ENCODE measurements around the gene ABHD16B. TPM values are rescaled to one million over a fixed set of nuclear protein-coding genes. Genes with fewer than 3 reads are reported as not detected.

Gene ABHD16B
- total and polyA plus RNA-seq, 2 of the 13 experiments (the other 11 are each of a cell fraction or from before 2014, with no cell fraction given): not detected

DNA sequence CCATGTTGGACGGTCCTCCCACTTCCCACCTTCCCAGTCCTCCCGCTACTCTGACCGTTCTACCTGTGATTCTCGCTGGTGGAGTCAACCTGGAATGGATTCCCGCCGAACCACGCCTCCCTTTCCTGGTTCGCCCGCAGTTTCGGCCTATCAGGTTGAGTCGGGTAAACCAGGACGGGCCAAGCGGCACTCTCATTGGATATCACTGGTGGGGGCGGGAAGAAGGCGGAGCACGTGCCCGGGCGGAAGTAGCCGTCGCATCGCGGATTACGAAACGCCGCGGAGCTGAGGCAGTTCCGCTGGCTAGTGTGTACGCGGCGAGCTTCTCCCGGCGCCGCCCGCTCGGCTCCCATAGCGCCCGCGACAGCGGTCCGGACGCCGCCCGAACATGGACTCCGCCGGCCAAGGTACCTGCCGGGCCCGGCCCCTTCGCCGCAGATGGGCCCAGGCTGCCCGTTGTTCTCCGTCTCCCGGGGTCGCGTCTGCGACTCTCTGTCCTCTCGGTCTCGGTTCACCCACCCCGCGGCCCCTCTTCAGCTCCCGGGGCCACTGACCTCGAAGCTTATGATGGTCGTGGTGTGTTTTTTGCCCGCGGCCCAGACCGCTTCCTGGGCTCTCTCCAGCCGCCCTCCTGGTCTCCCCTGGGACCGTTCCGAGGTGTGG lies 3.8 kb downstream of the ABHD16B start, which contains the start of gene TPD52L2 (continued):
- peak; percentile 98 for TF ChIP-seq YEATS4 (CRISPR knock-in tag; IDR thresholded peaks at IDR 0.05; ENCODE audit: borderline replicate concordance)
- TF ChIP-seq ZNF33B (CRISPR knock-in tag; IDR thresholded peaks at IDR 0.05): peak; percentile 75; the same call in 1 of the 2 replicates
- TF ChIP-seq PHF8 (CRISPR knock-in tag; IDR thresholded peaks at IDR 0.05): peak; percentile 98
- TF ChIP-seq, protein P1, sequence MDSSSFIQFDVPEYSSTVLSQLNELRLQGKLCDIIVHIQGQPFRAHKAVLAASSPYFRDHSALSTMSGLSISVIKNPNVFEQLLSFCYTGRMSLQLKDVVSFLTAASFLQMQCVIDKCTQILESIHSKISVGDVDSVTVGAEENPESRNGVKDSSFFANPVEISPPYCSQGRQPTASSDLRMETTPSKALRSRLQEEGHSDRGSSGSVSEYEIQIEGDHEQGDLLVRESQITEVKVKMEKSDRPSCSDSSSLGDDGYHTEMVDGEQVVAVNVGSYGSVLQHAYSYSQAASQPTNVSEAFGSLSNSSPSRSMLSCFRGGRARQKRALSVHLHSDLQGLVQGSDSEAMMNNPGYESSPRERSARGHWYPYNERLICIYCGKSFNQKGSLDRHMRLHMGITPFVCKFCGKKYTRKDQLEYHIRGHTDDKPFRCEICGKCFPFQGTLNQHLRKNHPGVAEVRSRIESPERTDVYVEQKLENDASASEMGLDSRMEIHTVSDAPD (CRISPR knock-in tag; IDR thresholded peaks at IDR 0.05): peak; percentile 83
- peak; percentile 39 for TF ChIP-seq ARHGAP35 (CRISPR knock-in tag; IDR thresholded peaks at IDR 0.05; ENCODE audit: borderline replicate concordance)
- peak; percentile 96 for TF ChIP-seq MXD1 (CRISPR knock-in tag; IDR thresholded peaks at IDR 0.05)
- TF ChIP-seq ZNF543 (CRISPR knock-in tag; IDR thresholded peaks at IDR 0.05): peak; percentile 81
- TF ChIP-seq, protein P2, sequence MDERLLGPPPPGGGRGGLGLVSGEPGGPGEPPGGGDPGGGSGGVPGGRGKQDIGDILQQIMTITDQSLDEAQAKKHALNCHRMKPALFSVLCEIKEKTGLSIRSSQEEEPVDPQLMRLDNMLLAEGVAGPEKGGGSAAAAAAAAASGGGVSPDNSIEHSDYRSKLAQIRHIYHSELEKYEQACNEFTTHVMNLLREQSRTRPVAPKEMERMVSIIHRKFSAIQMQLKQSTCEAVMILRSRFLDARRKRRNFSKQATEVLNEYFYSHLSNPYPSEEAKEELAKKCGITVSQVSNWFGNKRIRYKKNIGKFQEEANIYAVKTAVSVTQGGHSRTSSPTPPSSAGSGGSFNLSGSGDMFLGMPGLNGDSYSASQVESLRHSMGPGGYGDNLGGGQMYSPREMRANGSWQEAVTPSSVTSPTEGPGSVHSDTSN (CRISPR knock-in tag; IDR thresholded peaks at IDR 0.05): peak; percentile 7; the same call in 1 of the 2 replicates
- TF ChIP-seq AHR (CRISPR knock-in tag; IDR thresholded peaks at IDR 0.05): peak; percentile 16; the same call in 1 of the 2 replicates
- TF ChIP-seq ZBTB1 (CRISPR knock-in tag; IDR thresholded peaks at IDR 0.05; ENCODE audit: borderline replicate concordance): no peak
- TF ChIP-seq ZNF737 (CRISPR knock-in tag; IDR thresholded peaks at IDR 0.05; ENCODE audit: borderline replicate concordance): peak; percentile 78; the same call in 1 of the 2 replicates
- TF ChIP-seq, protein P3, sequence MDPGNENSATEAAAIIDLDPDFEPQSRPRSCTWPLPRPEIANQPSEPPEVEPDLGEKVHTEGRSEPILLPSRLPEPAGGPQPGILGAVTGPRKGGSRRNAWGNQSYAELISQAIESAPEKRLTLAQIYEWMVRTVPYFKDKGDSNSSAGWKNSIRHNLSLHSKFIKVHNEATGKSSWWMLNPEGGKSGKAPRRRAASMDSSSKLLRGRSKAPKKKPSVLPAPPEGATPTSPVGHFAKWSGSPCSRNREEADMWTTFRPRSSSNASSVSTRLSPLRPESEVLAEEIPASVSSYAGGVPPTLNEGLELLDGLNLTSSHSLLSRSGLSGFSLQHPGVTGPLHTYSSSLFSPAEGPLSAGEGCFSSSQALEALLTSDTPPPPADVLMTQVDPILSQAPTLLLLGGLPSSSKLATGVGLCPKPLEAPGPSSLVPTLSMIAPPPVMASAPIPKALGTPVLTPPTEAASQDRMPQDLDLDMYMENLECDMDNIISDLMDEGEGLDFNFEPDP (CRISPR knock-in tag; conservative IDR thresholded peaks at IDR 0.05): no peak
- peak; percentile 80 for TF ChIP-seq RAD51 (IDR thresholded peaks at IDR 0.05; ENCODE audit: borderline replicate concordance)
- TF ChIP-seq NR2C2 (CRISPR knock-in tag; IDR thresholded peaks at IDR 0.05; ENCODE audit: borderline replicate concordance): peak; percentile 97
- TF ChIP-seq KAT2B (IDR thresholded peaks at IDR 0.05; ENCODE audit: borderline replicate concordance, low read depth, low read length): no peak
- no peak; the same call in 1 of the 2 replicates for TF ChIP-seq ZNF142 (CRISPR knock-in tag; IDR thresholded peaks at IDR 0.05)
- no peak for TF ChIP-seq ZFP37 (CRISPR knock-in tag; IDR thresholded peaks at IDR 0.05; ENCODE audit: borderline replicate concordance)
- TF ChIP-seq ZNF740 (CRISPR knock-in tag; IDR thresholded peaks at IDR 0.05): no peak
- TF ChIP-seq PAX8 (CRISPR knock-in tag; IDR thresholded peaks at IDR 0.05; ENCODE audit: borderline replicate concordance): no peak; the same call in 1 of the 2 replicates

Measured in HepG2 (cell line).